CD8-positive, alpha-beta memory T cell (primary cell): Measurements from ENCODE around the gene MYBPC2. TPM values are rescaled to one million over a fixed set of nuclear protein-coding genes. Genes with fewer than 3 reads are reported as not detected.

Experiments
- CTCF ChIA-PET: fragments of 350-600 bp; sonication (Branson Sonifier 250); formaldehyde crosslinking; loops from one replicate; lab custom pipeline; 2021; ENCODE audit warnings: antibody characterized with exemption; lab: Charles Lee
- POLR2A ChIA-PET: fragments of 350-600 bp; sonication (Branson Sonifier 250); formaldehyde crosslinking; loops from one replicate; lab custom pipeline; 2021; ENCODE audit warnings: antibody characterized with exemption; lab: Charles Lee
- DNase-seq, 5 donors: peaks; one replicate each; pipeline versions ENCODE4 v3.0.0 to v3.0.0-alpha.2; 2020 to 2022; ENCODE audit warnings: mixed read lengths in 1 of 5
- H3K27ac ChIP-seq: one replicate; pipeline ENCODE4 v1.7.0; 2013; ENCODE audit warnings: low read depth, mild to moderate bottlenecking, low read length, moderate library complexity
- H3K27me3 ChIP-seq: 2 replicates; pipeline ENCODE4 v1.7.0; 2013; ENCODE audit warnings: low read length, mild to moderate bottlenecking; ENCODE audit not compliant: insufficient read depth, poor library complexity, severe bottlenecking
- H3K36me3 ChIP-seq: 2 replicates; pipeline ENCODE4 v1.7.0; 2013; ENCODE audit warnings: mild to moderate bottlenecking, low read length, moderate library complexity; ENCODE audit not compliant: insufficient read depth
- H3K4me1 ChIP-seq: 2 replicates; pipeline ENCODE4 v1.7.0; 2013; ENCODE audit warnings: mild to moderate bottlenecking, low read length, moderate library complexity; ENCODE audit not compliant: insufficient read depth
- H3K4me3 ChIP-seq: 2 replicates; pipeline ENCODE4 v1.7.0; 2013; ENCODE audit warnings: mild to moderate bottlenecking, low read length
- H3K9me3 ChIP-seq: 2 replicates; pipeline ENCODE4 v1.7.0; 2013; ENCODE audit warnings: mild to moderate bottlenecking, low read length
- H3K27ac Mint-ChIP-seq, 8 donors: one replicate each; pipeline ENCODE4 v1.8.0; 2020 to 2021; ENCODE audit warnings: mixed read lengths in 8 of 8, mild to moderate bottlenecking in 6 of 8, inconsistent platforms in 3 of 8, moderate library complexity in 3 of 8
- H3K27me3 Mint-ChIP-seq, 2 donors: one replicate each; pipeline ENCODE4 v1.8.0; 2020 to 2021; ENCODE audit warnings: mixed read lengths in 2 of 2, mild to moderate bottlenecking in 1 of 2, moderate library complexity in 1 of 2
- H3K36me3 Mint-ChIP-seq, 3 donors: one replicate each; pipeline ENCODE4 v1.8.0; 2020 to 2021; ENCODE audit warnings: mixed read lengths in 3 of 3, inconsistent platforms in 1 of 3, mild to moderate bottlenecking in 1 of 3
- H3K4me1 Mint-ChIP-seq, 3 donors: one replicate each; pipeline ENCODE4 v1.8.0; 2020 to 2021; ENCODE audit warnings: mixed read lengths in 3 of 3, inconsistent platforms in 1 of 3, mild to moderate bottlenecking in 1 of 3
- H3K4me3 Mint-ChIP-seq, 7 donors: one replicate each; pipeline ENCODE4 v1.8.0; 2020 to 2021; ENCODE audit warnings: mixed read lengths in 7 of 7, mild to moderate bottlenecking in 6 of 7, moderate library complexity in 4 of 7, inconsistent platforms in 2 of 7
- H3K9me3 Mint-ChIP-seq, 5 donors: one replicate each; pipeline ENCODE4 v1.8.0; 2020 to 2022; ENCODE audit warnings: mixed read lengths in 5 of 5, mild to moderate bottlenecking in 3 of 5, moderate library complexity in 2 of 5, inconsistent platforms in 1 of 5
- polyA plus RNA-seq: library from polyadenylated mRNA; unstranded; fragments of 300-500 nt; fragmentation: Illumina TruSeq; gene quantifications from one replicate; pipeline ENCODE4 v1.2.3, GENCODE V29; 2021
- total RNA-seq, 2 experiments: library from RNA; stranded (reverse); gene quantifications; one replicate each; pipeline ENCODE4 v1.2.3, GENCODE V29; 2021

Gene MYBPC2
- total and polyA plus RNA-seq, 3 experiments from 2014 or later: 0.07 to 0.24 TPM; not detected in 1

DNA sequence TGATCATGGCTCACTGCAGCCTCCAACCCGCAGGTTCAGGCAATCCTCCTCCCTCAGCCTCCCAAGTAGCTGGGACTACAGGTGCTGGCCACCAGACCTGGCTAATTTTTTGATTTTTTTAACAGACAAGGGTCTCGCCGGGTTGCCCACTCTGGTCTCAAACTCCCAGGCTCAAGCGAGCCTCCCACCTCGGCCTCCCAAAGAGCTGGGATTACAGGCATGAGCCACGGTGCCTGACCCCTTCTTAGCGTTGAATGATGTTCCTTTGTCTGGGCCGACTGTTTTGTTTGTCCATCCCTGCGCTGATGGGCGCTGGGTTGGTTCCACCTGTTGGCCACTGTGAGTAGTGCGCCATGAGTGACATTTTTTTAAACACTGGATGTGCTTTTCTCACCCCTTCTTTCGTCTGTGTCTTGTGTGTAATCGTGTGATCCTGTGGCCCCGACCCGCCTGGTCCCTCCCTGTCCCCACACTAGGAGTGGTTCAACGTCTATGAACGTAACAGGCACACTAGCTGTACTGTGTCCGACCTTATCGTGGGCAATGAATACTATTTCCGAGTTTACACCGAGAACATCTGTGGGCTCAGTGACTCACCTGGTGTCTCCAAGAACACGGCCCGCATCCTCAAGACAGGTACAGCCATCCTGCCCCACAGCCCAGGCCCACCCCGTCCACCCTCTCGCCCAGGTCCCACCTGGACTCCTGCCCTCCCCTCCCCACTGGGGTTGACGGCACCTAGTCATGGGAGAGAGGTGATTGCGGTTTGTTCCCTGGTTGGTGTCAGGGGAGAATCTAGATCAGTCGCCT is 28.6 kb downstream of the MYBPC2 start:
- Mint-ChIP-seq H3K36me3 (peaks cover 0 to 1% (median 0%) of the 10 kb centered on the region in 3 donors), H3K27ac (peak overlapping the region in 1 of 8 donors; percentile 47), H3K4me1 (peaks cover 0 to 3% (median 1%) of the 10 kb centered on the region in 3 donors), H3K9me3 (no peaks in the 10 kb centered on the region), H3K27me3 (peaks cover 5 to 27% of the 10 kb centered on the region in 2 donors), H3K4me3 (no peak overlapping the region)
- POLR2A ChIA-PET: interaction anchor here (0.7 kb wide), 1 partner anchor 18 kb away, joined by 3 read pairs; no protein-coding TSS in a partner anchor
- Histone ChIP-seq H3K9me3 (no peaks in the 10 kb centered on the region), H3K36me3 (no peaks in the 10 kb centered on the region), H3K27me3 (no peaks in the 10 kb centered on the region), H3K27ac (no peak overlapping the region), H3K4me3 (no peak overlapping the region), H3K4me1 (no peaks in the 10 kb centered on the region)
- peak; percentile 28 to 63 (median 42) for DNase-seq
- CTCF ChIA-PET: interaction anchor here (0.7 to 4.5 kb wide), 10 partner anchors 9 to 108 kb away, joined by 3 to 27 read pairs (median 3); partner anchors contain the start of gene JOSD2

- no peak overlapping the region for H3K27ac ChIP-seq
- no peak overlapping the region for H3K27ac Mint-ChIP-seq
- H3K4me1 Mint-ChIP-seq: peaks cover 0 to 3% (median 1%) of the 10 kb centered on the region in 3 donors
- H3K36me3 Mint-ChIP-seq: peaks cover 0 to 1% (median 0%) of the 10 kb centered on the region in 3 donors
- no peaks in the 10 kb centered on the region for H3K9me3 ChIP-seq
- no peaks in the 10 kb centered on the region for H3K9me3 Mint-ChIP-seq
- peaks cover 5 to 18% of the 10 kb centered on the region in 2 donors for H3K27me3 Mint-ChIP-seq
- ChIA-PET POLR2A (no interaction called here), CTCF (interaction anchor here (1.1 to 4.5 kb wide), 3 partner anchors 9 to 129 kb away, joined by 3 to 27 read pairs (median 3); no protein-coding TSS in a partner anchor)
- H3K36me3 ChIP-seq: no peaks in the 10 kb centered on the region
- no peaks in the 10 kb centered on the region for H3K4me1 ChIP-seq
- H3K27me3 ChIP-seq: no peaks in the 10 kb centered on the region
- no peak overlapping the region for H3K4me3 ChIP-seq
- DNase-seq: no peak
- no peak overlapping the region for H3K4me3 Mint-ChIP-seq
Observed at GRCh38 chr19:50462970-50463369, 30.3 kb downstream of the MYBPC2 start.

- H3K9me3 ChIP-seq: no peaks in the 10 kb centered on the region
- no peak overlapping the region for H3K27ac ChIP-seq
- Mint-ChIP-seq H3K4me1 (peaks cover 0 to 3% (median 1%) of the 10 kb centered on the region in 3 donors), H3K27me3 (peaks cover 6 to 29% of the 10 kb centered on the region in 2 donors), H3K27ac (no peak overlapping the region), H3K9me3 (no peaks in the 10 kb centered on the region), H3K36me3 (peaks cover 0 to 1% (median 0%) of the 10 kb centered on the region in 3 donors), H3K4me3 (no peak overlapping the region)
- no peaks in the 10 kb centered on the region for H3K36me3 ChIP-seq
- no peaks in the 10 kb centered on the region for H3K4me1 ChIP-seq
- CTCF ChIA-PET: no interaction called here
- DNase-seq: no peak
- POLR2A ChIA-PET: no interaction called here
- H3K27me3 ChIP-seq: no peaks in the 10 kb centered on the region
- no peak overlapping the region for H3K4me3 ChIP-seq
Observed at GRCh38 chr19:50464348-50464747, 31.7 kb downstream of the MYBPC2 start.

- Histone ChIP-seq H3K9me3 (no peaks in the 10 kb centered on the region), H3K4me3 (no peak overlapping the region), H3K36me3 (no peaks in the 10 kb centered on the region), H3K27me3 (no peaks in the 10 kb centered on the region), H3K27ac (no peak overlapping the region), H3K4me1 (no peaks in the 10 kb centered on the region)
- H3K36me3 Mint-ChIP-seq: peaks cover 0 to 1% (median 0%) of the 10 kb centered on the region in 3 donors
- peaks cover 6 to 28% of the 10 kb centered on the region in 2 donors for H3K27me3 Mint-ChIP-seq
- no peak overlapping the region for H3K4me3 Mint-ChIP-seq
- H3K27ac Mint-ChIP-seq: peak overlapping the region in 1 of 8 donors; percentile 43
- peaks cover 0 to 3% (median 1%) of the 10 kb centered on the region in 3 donors for H3K4me1 Mint-ChIP-seq
- ChIA-PET CTCF (interaction anchor here (1.9 kb wide), 1 partner anchor 108 kb away, joined by 5 read pairs; no protein-coding TSS in a partner anchor), POLR2A (no interaction called here)
- no peak for DNase-seq
- no peaks in the 10 kb centered on the region for H3K9me3 Mint-ChIP-seq
Observed at GRCh38 chr19:50465000-50465399, 32.3 kb downstream of the MYBPC2 start.

GRCh38 chr19:50465986-50466705 is 33.5 kb downstream of the MYBPC2 start:
- Histone ChIP-seq H3K27me3 (no peaks in the 10 kb centered on the region), H3K4me3 (no peak overlapping the region), H3K4me1 (no peaks in the 10 kb centered on the region), H3K27ac (no peak overlapping the region), H3K36me3 (no peaks in the 10 kb centered on the region), H3K9me3 (no peaks in the 10 kb centered on the region)
- ChIA-PET CTCF (interaction anchor here (1.9 kb wide), 1 partner anchor 109 kb away, joined by 5 read pairs; no protein-coding TSS in a partner anchor), POLR2A (no interaction called here)
- no peak for DNase-seq
- peaks cover 0 to 1% (median 0%) of the 10 kb centered on the region in 3 donors for H3K36me3 Mint-ChIP-seq
- H3K27me3 Mint-ChIP-seq: peaks cover 6 to 21% of the 10 kb centered on the region in 2 donors
- H3K27ac Mint-ChIP-seq: no peak overlapping the region
- peaks cover 0 to 1% (median 0%) of the 10 kb centered on the region in 3 donors for H3K4me1 Mint-ChIP-seq
- H3K9me3 Mint-ChIP-seq: no peaks in the 10 kb centered on the region
- H3K4me3 Mint-ChIP-seq: no peak overlapping the region

GRCh38 chr19:50466706-50467039 is 34.0 kb downstream of the MYBPC2 start:
- H3K4me1 ChIP-seq: no peaks in the 10 kb centered on the region
- POLR2A ChIA-PET: no interaction called here
- H3K9me3 ChIP-seq: no peaks in the 10 kb centered on the region
- CTCF ChIA-PET: interaction anchor here (1.9 kb wide), 1 partner anchor 109 kb away, joined by 5 read pairs; no protein-coding TSS in a partner anchor
- H3K4me1 Mint-ChIP-seq: no peaks in the 10 kb centered on the region
- H3K4me3 ChIP-seq: no peak overlapping the region
- no peak for DNase-seq
- no peak overlapping the region for H3K27ac ChIP-seq
- H3K4me3 Mint-ChIP-seq: no peak overlapping the region
- no peaks in the 10 kb centered on the region for H3K36me3 ChIP-seq
- peaks cover 0 to 1% (median 0%) of the 10 kb centered on the region in 3 donors for H3K36me3 Mint-ChIP-seq
- H3K27ac Mint-ChIP-seq: no peak overlapping the region
- H3K27me3 ChIP-seq: no peaks in the 10 kb centered on the region
- no peaks in the 10 kb centered on the region for H3K9me3 Mint-ChIP-seq
- peaks cover 6 to 18% of the 10 kb centered on the region in 2 donors for H3K27me3 Mint-ChIP-seq

DNA sequence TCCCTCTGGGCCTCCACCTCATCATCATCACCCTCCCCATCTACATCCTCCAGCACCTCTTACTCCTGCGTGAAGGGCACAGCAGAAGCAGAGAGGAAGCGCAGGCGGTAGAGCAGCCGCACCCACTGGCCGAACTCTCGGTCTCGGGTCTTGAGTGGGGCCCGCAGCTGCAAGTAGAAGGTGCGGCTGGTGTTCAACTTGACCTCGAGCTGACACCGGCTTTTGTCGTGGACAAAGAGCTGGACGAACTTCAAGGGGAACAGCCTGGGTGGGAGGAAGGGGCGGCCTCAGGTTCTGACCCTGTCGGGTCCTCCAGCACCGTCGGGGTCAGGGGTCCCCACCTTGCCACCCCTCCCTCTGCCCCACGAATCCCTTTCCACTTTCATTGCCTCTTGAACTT is 34.9 kb downstream of the MYBPC2 start:
- Histone ChIP-seq H3K4me1 (no peaks in the 10 kb centered on the region), H3K27me3 (no peaks in the 10 kb centered on the region), H3K9me3 (no peaks in the 10 kb centered on the region), H3K4me3 (no peak overlapping the region), H3K27ac (no peak overlapping the region), H3K36me3 (no peaks in the 10 kb centered on the region)
- CTCF ChIA-PET: no interaction called here
- POLR2A ChIA-PET: no interaction called here
- no peak overlapping the region for H3K4me3 Mint-ChIP-seq
- no peaks in the 10 kb centered on the region for H3K9me3 Mint-ChIP-seq
- no peak overlapping the region for H3K27ac Mint-ChIP-seq
- H3K4me1 Mint-ChIP-seq: no peaks in the 10 kb centered on the region
- DNase-seq: no peak
- peaks cover 0 to 1% (median 0%) of the 10 kb centered on the region in 3 donors for H3K36me3 Mint-ChIP-seq
- peaks cover 6 to 18% of the 10 kb centered on the region in 2 donors for H3K27me3 Mint-ChIP-seq
